ENCODE measurements around the gene TRIM31. TPM values are rescaled to one million over a fixed set of nuclear protein-coding genes. Genes with fewer than 3 reads are reported as not detected.

The TRIM31 gene
- polyA plus RNA-seq, 2 of the 4 experiments (the other 2 are of a cell fraction) = 2.9 to 3.2 TPM

DNA sequence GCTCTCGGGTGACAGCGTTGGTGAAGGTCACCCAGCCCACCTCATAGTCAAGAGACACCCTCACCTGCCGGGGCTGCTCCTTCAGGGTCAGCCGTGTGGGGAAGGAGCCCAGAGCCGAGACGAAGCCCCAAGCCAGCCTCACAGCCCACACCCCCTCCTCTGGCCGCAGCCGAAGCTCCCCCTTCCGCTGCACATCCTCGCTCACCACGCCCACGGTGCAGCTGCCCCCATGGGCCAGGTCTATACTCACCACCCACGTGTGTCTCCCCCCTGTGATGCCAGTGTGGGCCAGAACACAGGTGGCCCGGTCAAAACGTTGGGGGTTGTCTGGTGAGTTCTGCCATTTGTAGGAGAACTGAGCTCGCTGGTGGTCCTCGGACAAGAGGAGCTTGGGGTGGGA, 41.2 kb upstream of the TRIM31 start:
- ChIA-PET POLR2A (no interaction called here), CTCF (interaction anchor here (0.8 to 1.5 kb wide), 4 partner anchors 22 to 52 kb away, joined by 3 to 7 read pairs (median 3); no protein-coding TSS in a partner anchor)
- peak overlapping the region; percentile 80; the same call in 2 of the 3 replicates for H3K4me2 ChIP-seq
- DNase-seq (ENCODE audit: low read depth in 1 of 2, low spot score in 1 of 2) (no peak), FAIRE-seq (no peak), ATAC-seq (no peak)
- WGBS (ENCODE audit: missing lambda C conversion rate) = 94% methylated on average over 13 of the region's 17 CpGs
- H3K27ac ChIP-seq = peak overlapping the region in 1 of 2 experiments; percentile 65; a peak in 3 of 6 replicates
- H3K4me3 ChIP-seq = no peak overlapping the region
- H3K4me1 ChIP-seq = peaks cover 33% of the 10 kb centered on the region
- no peaks in the 10 kb centered on the region for H3K9me3 ChIP-seq
- TF ChIP-seq KDM1A (IDR thresholded peaks at IDR 0.05; ENCODE audit: low read depth) = no peak

GRCh38 chr6:30152910-30153610, 40.2 kb upstream of the TRIM31 start:
- FAIRE-seq = no peak
- DNase-seq (ENCODE audit: low read depth in 1 of 2, low spot score in 1 of 2) = no peak
- POLR2A ChIA-PET = no interaction called here
- Histone ChIP-seq H3K27ac (no peak overlapping the region; a peak in 1 of 6 replicates), H3K9me3 (no peaks in the 10 kb centered on the region), H3K4me2 (no peak overlapping the region), H3K4me3 (no peak overlapping the region), H3K4me1 (peaks cover 33% of the 10 kb centered on the region)
- ATAC-seq = no peak
- CTCF ChIA-PET = interaction anchor here (1.5 to 1.9 kb wide), 2 partner anchors 22 to 50 kb away, joined by 6 to 7 read pairs; no protein-coding TSS in a partner anchor
- 94% methylated on average over 3 of the region's 3 CpGs for WGBS (ENCODE audit: missing lambda C conversion rate)
- TF ChIP-seq HOXA7 (CRISPR knock-in tag; IDR thresholded peaks at IDR 0.05) (no peak), CEBPB (IDR thresholded peaks at IDR 0.05) (no peak), EHMT2 (IDR thresholded peaks at IDR 0.05; ENCODE audit: low read depth) (no peak), FOSB (CRISPR knock-in tag; IDR thresholded peaks at IDR 0.05) (no peak), NPAS2 (CRISPR knock-in tag; IDR thresholded peaks at IDR 0.05; ENCODE audit: borderline replicate concordance) (no peak), POLR2AphosphoS2 (conservative IDR thresholded peaks at IDR 0.05; ENCODE audit: low read length) (no peak), FOSL2 (IDR thresholded peaks at IDR 0.05) (no peak), FOSL2 (CRISPR knock-in tag; IDR thresholded peaks at IDR 0.05) (no peak), HEYL (CRISPR knock-in tag; IDR thresholded peaks at IDR 0.05) (no peak), HDAC2 (IDR thresholded peaks at IDR 0.05) (no peak), HOXB5 (CRISPR knock-in tag; IDR thresholded peaks at IDR 0.05) (no peak), GATA3 (IDR thresholded peaks at IDR 0.05; ENCODE audit: borderline replicate concordance) (no peak), TP53 (CRISPR knock-in tag; IDR thresholded peaks at IDR 0.05) (no peak), FOXS1 (CRISPR knock-in tag; IDR thresholded peaks at IDR 0.05) (no peak), KDM1A (IDR thresholded peaks at IDR 0.05; ENCODE audit: low read depth) (no peak), NR3C1 (IDR thresholded peaks at IDR 0.05) (no peak), CBX8 (IDR thresholded peaks at IDR 0.05) (no peak)
- TF ChIP-seq, protein P1, sequence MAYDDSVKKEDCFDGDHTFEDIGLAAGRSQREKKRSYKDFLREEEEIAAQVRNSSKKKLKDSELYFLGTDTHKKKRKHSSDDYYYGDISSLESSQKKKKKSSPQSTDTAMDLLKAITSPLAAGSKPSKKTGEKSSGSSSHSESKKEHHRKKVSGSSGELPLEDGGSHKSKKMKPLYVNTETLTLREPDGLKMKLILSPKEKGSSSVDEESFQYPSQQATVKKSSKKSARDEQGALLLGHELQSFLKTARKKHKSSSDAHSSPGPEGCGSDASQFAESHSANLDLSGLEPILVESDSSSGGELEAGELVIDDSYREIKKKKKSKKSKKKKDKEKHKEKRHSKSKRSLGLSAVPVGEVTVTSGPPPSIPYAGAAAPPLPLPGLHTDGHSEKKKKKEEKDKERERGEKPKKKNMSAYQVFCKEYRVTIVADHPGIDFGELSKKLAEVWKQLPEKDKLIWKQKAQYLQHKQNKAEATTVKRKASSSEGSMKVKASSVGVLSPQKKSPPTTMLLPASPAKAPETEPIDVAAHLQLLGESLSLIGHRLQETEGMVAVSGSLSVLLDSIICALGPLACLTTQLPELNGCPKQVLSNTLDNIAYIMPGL (CRISPR knock-in tag; IDR thresholded peaks at IDR 0.05; ENCODE audit: borderline replicate concordance) = no peak
- TF ChIP-seq, protein P2, sequence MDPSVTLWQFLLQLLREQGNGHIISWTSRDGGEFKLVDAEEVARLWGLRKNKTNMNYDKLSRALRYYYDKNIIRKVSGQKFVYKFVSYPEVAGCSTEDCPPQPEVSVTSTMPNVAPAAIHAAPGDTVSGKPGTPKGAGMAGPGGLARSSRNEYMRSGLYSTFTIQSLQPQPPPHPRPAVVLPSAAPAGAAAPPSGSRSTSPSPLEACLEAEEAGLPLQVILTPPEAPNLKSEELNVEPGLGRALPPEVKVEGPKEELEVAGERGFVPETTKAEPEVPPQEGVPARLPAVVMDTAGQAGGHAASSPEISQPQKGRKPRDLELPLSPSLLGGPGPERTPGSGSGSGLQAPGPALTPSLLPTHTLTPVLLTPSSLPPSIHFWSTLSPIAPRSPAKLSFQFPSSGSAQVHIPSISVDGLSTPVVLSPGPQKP (IDR thresholded peaks at IDR 0.05; ENCODE audit: low read depth, low read length) = no peak
- TF ChIP-seq, protein P3, sequence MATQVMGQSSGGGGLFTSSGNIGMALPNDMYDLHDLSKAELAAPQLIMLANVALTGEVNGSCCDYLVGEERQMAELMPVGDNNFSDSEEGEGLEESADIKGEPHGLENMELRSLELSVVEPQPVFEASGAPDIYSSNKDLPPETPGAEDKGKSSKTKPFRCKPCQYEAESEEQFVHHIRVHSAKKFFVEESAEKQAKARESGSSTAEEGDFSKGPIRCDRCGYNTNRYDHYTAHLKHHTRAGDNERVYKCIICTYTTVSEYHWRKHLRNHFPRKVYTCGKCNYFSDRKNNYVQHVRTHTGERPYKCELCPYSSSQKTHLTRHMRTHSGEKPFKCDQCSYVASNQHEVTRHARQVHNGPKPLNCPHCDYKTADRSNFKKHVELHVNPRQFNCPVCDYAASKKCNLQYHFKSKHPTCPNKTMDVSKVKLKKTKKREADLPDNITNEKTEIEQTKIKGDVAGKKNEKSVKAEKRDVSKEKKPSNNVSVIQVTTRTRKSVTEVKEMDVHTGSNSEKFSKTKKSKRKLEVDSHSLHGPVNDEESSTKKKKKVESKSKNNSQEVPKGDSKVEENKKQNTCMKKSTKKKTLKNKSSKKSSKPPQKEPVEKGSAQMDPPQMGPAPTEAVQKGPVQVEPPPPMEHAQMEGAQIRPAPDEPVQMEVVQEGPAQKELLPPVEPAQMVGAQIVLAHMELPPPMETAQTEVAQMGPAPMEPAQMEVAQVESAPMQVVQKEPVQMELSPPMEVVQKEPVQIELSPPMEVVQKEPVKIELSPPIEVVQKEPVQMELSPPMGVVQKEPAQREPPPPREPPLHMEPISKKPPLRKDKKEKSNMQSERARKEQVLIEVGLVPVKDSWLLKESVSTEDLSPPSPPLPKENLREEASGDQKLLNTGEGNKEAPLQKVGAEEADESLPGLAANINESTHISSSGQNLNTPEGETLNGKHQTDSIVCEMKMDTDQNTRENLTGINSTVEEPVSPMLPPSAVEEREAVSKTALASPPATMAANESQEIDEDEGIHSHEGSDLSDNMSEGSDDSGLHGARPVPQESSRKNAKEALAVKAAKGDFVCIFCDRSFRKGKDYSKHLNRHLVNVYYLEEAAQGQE (IDR thresholded peaks at IDR 0.05) = no peak
